Activated naive CD4-positive, alpha-beta T cell treated with anti-CD3 and anti-CD28 coated beads, Interleukin-2, amount 50 U/mL, for 72 hours (primary cell): Measurements from ENCODE around the gene MEIOSIN. TPM values are rescaled to one million over a fixed set of nuclear protein-coding genes. Genes with fewer than 3 reads are reported as not detected.
"Not testable (repeated sequence)": the region's sequence is repeated elsewhere in the genome, so short reads cannot be mapped to it uniquely, and the experiment has no call there.

Experiments used
- ATAC-seq, 2 donors: fragments of 150-1000 bp; cut with Tn5 transposase; 2 replicates each; pipeline ENCODE4 v1.10.0; 2021; ENCODE audit warnings: mild to moderate bottlenecking in 2 of 2, moderate library complexity in 2 of 2
- DNase-seq, 2 donors: peaks; one replicate each; pipeline ENCODE4 v3.0.0; 2021 to 2022; ENCODE audit warnings: low spot score in 2 of 2
- H3K27ac Mint-ChIP-seq, 2 donors: one replicate each; pipeline ENCODE4 v1.8.0; 2022; ENCODE audit warnings: mild to moderate bottlenecking in 2 of 2, mixed read lengths in 2 of 2
- H3K36me3 Mint-ChIP-seq, 2 donors: one replicate each; pipeline ENCODE4 v1.8.0; 2022; ENCODE audit warnings: mixed read lengths in 2 of 2
- H3K9me3 Mint-ChIP-seq, 2 donors: one replicate each; pipeline ENCODE4 v1.8.0; 2022; ENCODE audit warnings: mixed read lengths in 2 of 2
- total RNA-seq, 2 donors: library from RNA; stranded (reverse); gene quantifications; one replicate each; pipeline ENCODE4 v1.2.3, GENCODE V29; 2022

MEIOSIN gene
- total RNA-seq, 2 donors from 2014 or later, result 0.48 TPM; not detected in 1

GRCh38 chr19:45716359-45717130 lies 16.7 kb upstream of the MEIOSIN start:
- H3K36me3 Mint-ChIP-seq, result peaks cover 22 to 44% of the 10 kb centered on the region in 2 donors
- no peaks in the 10 kb centered on the region for H3K9me3 Mint-ChIP-seq
- H3K27ac Mint-ChIP-seq, result peak overlapping the region; percentile 91 to 97
- DNase-seq (no peak), ATAC-seq (no peak)

- peaks cover 22 to 50% of the 10 kb centered on the region in 2 donors for H3K36me3 Mint-ChIP-seq
- ATAC-seq, result peak; percentile 98 to 99
- peak overlapping the region; percentile 91 to 97 for H3K27ac Mint-ChIP-seq
- H3K9me3 Mint-ChIP-seq, result no peaks in the 10 kb centered on the region
- DNase-seq, result peak; percentile 97 to 98
These were observed 15.9 kb upstream of the MEIOSIN start for GRCh38 chr19:45717131-45717982.

- Mint-ChIP-seq H3K27ac (peak overlapping the region; percentile 91 to 97), H3K9me3 (no peaks in the 10 kb centered on the region), H3K36me3 (peaks cover 22 to 50% of the 10 kb centered on the region in 2 donors)
- ATAC-seq (no peak), DNase-seq (no peak)
These were observed 15.1 kb upstream of the MEIOSIN start for GRCh38 chr19:45717983-45718650.

GRCh38 chr19:45720065-45720464 lies 13.2 kb upstream of the MEIOSIN start:
- ATAC-seq, DNase-seq, H3K9me3 Mint-ChIP-seq, H3K27ac Mint-ChIP-seq: not testable (repeated sequence)
- peaks cover 22 to 50% of the 10 kb centered on the region in 2 donors for H3K36me3 Mint-ChIP-seq

- peak overlapping the region in 1 of 2 donors; percentile 32 for H3K27ac Mint-ChIP-seq
- not testable (repeated sequence) for DNase-seq, ATAC-seq, H3K9me3 Mint-ChIP-seq, H3K36me3 Mint-ChIP-seq
These were observed 4.6 kb upstream of the MEIOSIN start for GRCh38 chr19:45728683-45729082.

GRCh38 chr19:45729800-45730290 lies 3.4 kb upstream of the MEIOSIN start:
- Mint-ChIP-seq H3K9me3 (no peaks in the 10 kb centered on the region), H3K36me3 (peaks cover 0 to 9% of the 10 kb centered on the region in 2 donors), H3K27ac (peak overlapping the region; percentile 92 to 96)
- DNase-seq (no peak), ATAC-seq (no peak)

GRCh38 chr19:45730368-45731288 lies 2.6 kb upstream of the MEIOSIN start, which contains the start of gene FBXO46:
Gene FBXO46 (minus strand): TSS chr19:45730896. CDS start chr19:45713495, 17,401 bp downstream.
- ATAC-seq, result peak; percentile 99
- peak; percentile 91 to 92 for DNase-seq
- Mint-ChIP-seq H3K36me3 (peaks cover 0 to 9% of the 10 kb centered on the region in 2 donors), H3K27ac (peak within 1 kb of the TSS; percentile 92 to 96), H3K9me3 (no peaks in the 10 kb centered on the region)

GRCh38 chr19:45739498-45740439 lies 6.5 kb downstream of the MEIOSIN start:
- H3K27ac Mint-ChIP-seq, result no peak overlapping the region
- DNase-seq (no peak), ATAC-seq (no peak)

GRCh38 chr19:45742969-45743368 lies 9.7 kb downstream of the MEIOSIN start:
- DNase-seq, result no peak
- H3K27ac Mint-ChIP-seq, result no peak overlapping the region
- ATAC-seq, result no peak
- no peaks in the 10 kb centered on the region for H3K9me3 Mint-ChIP-seq
- H3K36me3 Mint-ChIP-seq, result no peaks in the 10 kb centered on the region

More at GRCh38 chr19:45739498-45740439, 6.5 kb downstream of the MEIOSIN start:
- H3K36me3 Mint-ChIP-seq, result no peaks in the 10 kb centered on the region
- H3K9me3 Mint-ChIP-seq, result no peaks in the 10 kb centered on the region

GRCh38 chr19:45745606-45746005 lies 12.4 kb downstream of the MEIOSIN start:
- H3K36me3 Mint-ChIP-seq, result no peaks in the 10 kb centered on the region
- no peak overlapping the region for H3K27ac Mint-ChIP-seq
- no peak for ATAC-seq
- H3K9me3 Mint-ChIP-seq, result no peaks in the 10 kb centered on the region
- DNase-seq, result no peak

- Mint-ChIP-seq H3K9me3 (no peaks in the 10 kb centered on the region), H3K27ac (no peak overlapping the region), H3K36me3 (no peaks in the 10 kb centered on the region)
- no peak for DNase-seq
- ATAC-seq, result no peak
These were observed 13.6 kb downstream of the MEIOSIN start for GRCh38 chr19:45746866-45747265.

GRCh38 chr19:45747513-45747912 lies 14.3 kb downstream of the MEIOSIN start:
- H3K9me3 Mint-ChIP-seq, result no peaks in the 10 kb centered on the region
- DNase-seq, result no peak
- H3K27ac Mint-ChIP-seq, result no peak overlapping the region
- ATAC-seq, result no peak
- H3K36me3 Mint-ChIP-seq, result no peaks in the 10 kb centered on the region

GRCh38 chr19:45751483-45751882 lies 18.2 kb downstream of the MEIOSIN start:
- DNase-seq, H3K36me3 Mint-ChIP-seq, H3K9me3 Mint-ChIP-seq, ATAC-seq: not testable (repeated sequence)
- peak overlapping the region in 1 of 2 donors; percentile 7 for H3K27ac Mint-ChIP-seq

GRCh38 chr19:45752639-45753038 lies 19.4 kb downstream of the MEIOSIN start:
- ATAC-seq (no peak), DNase-seq (no peak)
- H3K9me3 Mint-ChIP-seq, result no peaks in the 10 kb centered on the region
- H3K27ac Mint-ChIP-seq, result no peak overlapping the region
- H3K36me3 Mint-ChIP-seq, result no peaks in the 10 kb centered on the region

GRCh38 chr19:45753548-45753947 lies 20.3 kb downstream of the MEIOSIN start:
- H3K9me3 Mint-ChIP-seq, result no peaks in the 10 kb centered on the region
- no peak overlapping the region for H3K27ac Mint-ChIP-seq
- DNase-seq, result no peak
- no peak for ATAC-seq
- no peaks in the 10 kb centered on the region for H3K36me3 Mint-ChIP-seq
